HCT116 (cell line): ENCODE measurements around the gene ZBTB17. TPM values are rescaled to one million over a fixed set of nuclear protein-coding genes. Genes with fewer than 3 reads are reported as not detected.

Source experiments
- ATAC-seq: fragments of 200-7000 bp; cut with Tn5 transposase; 2 replicates; pipeline ENCODE4 v1.9.1; 2020; ENCODE audit warnings: mild to moderate bottlenecking, moderate library complexity
- BruUV-seq: library from RNA; stranded (reverse); fragments of 400-500 nt; replicated peaks from 2 replicates; lab custom pipeline; 2021; lab: Mats Ljungman, UMichigan
- CTCF ChIA-PET: fragments of 300-600 bp; sonication (Branson Sonifier 250); formaldehyde crosslinking; loops from one replicate; lab custom pipeline; 2021; ENCODE audit warnings: antibody characterized with exemption; lab: Charles Lee
- POLR2A ChIA-PET: fragments of 300-600, 350-600 bp; sonication (Branson Sonifier 250); formaldehyde crosslinking; loops from one replicate; lab custom pipeline; 2021; ENCODE audit warnings: antibody characterized with exemption; lab: Charles Lee
- RAD21 ChIA-PET, 2 experiments: fragments of 300-600 bp; sonication (Branson Sonifier 250); formaldehyde crosslinking; loops; one replicate each; lab custom pipeline; 2023; ENCODE audit warnings: low total read pairs in 2 of 2; ENCODE audit not compliant: uncharacterized antibody in 2 of 2, unreplicated experiment in 2 of 2, low non-redundant PET in 1 of 2; lab: Charles Lee
- DNase-seq: peaks from one replicate; pipeline ENCODE4 v3.0.0-alpha.2; 2010; ENCODE audit warnings: low read depth, low spot score
- H2AFZ ChIP-seq: fragments of 200-600 bp; shearing (Covaris generic), sonication (generic); 2 replicates; pipeline ENCODE4 v1.6.1; 2017; ENCODE audit warnings: low read depth, mixed run types, mixed read lengths, antibody characterized with exemption, low read length; ENCODE audit not compliant: poor library complexity, severe bottlenecking
- H3K27ac ChIP-seq: 2 replicates; pipeline ENCODE4 v1.5.1; 2012; ENCODE audit warnings: low read depth, low read length
- H3K27me3 ChIP-seq: fragments of 200-600 bp; sonication (generic); 2 replicates; pipeline ENCODE4 v1.6.1; 2016; ENCODE audit warnings: mixed run types, low read length, mixed read lengths; ENCODE audit not compliant: insufficient read depth
- H3K36me3 ChIP-seq, 2 experiments: fragments of 200-500 bp in 1 of 2; fragments of 200-600 bp in 1 of 2; sonication (Bioruptor generic) in 1 of 2; sonication (generic) in 1 of 2; 2 replicates each; pipeline versions ENCODE4 v1.5.1 to v1.6.1; 2014 to 2016; ENCODE audit warnings: low read length in 2 of 2, inconsistent platforms in 1 of 2, mixed read lengths in 1 of 2, mixed run types in 1 of 2; ENCODE audit not compliant: insufficient read depth in 2 of 2, control insufficient read depth in 1 of 2
- H3K4me1 ChIP-seq, 2 experiments: fragments of 200-600 bp in 1 of 2; sonication (generic) in 1 of 2; 2 replicates each; pipeline versions ENCODE4 v1.5.1 to v1.6.1; 2012 to 2017; ENCODE audit warnings: low read length in 2 of 2, inconsistent platforms in 1 of 2, mild to moderate bottlenecking in 1 of 2, mixed read lengths in 1 of 2, mixed run types in 1 of 2, moderate library complexity in 1 of 2; ENCODE audit not compliant: insufficient read depth in 2 of 2, control insufficient read depth in 1 of 2
- H3K4me2 ChIP-seq: fragments of 200-600 bp; sonication (generic); 2 replicates; pipeline ENCODE4 v1.6.1; 2017; ENCODE audit warnings: mixed run types, low read length, mixed read lengths
- H3K4me3 ChIP-seq, 2 experiments: fragments of 200-600 bp in 1 of 2; sonication (generic) in 1 of 2; replicated peaks in 1 of 2; 2 replicates each; pipeline ENCODE4 v1.5.1; 2011 to 2016; ENCODE audit warnings: low read length in 2 of 2, control low read depth in 1 of 2, low read depth in 1 of 2, mild to moderate bottlenecking in 1 of 2, mixed read lengths in 1 of 2, mixed run types in 1 of 2
- H3K79me2 ChIP-seq: fragments of 200-600 bp; sonication (generic); 2 replicates; pipeline ENCODE4 v1.6.1; 2017; ENCODE audit warnings: mild to moderate bottlenecking, mixed run types, low read length, moderate library complexity, mixed read lengths; ENCODE audit not compliant: insufficient read depth
- H3K9ac ChIP-seq: fragments of 200-600 bp; sonication (generic); 2 replicates; pipeline ENCODE4 v1.6.1; 2016; ENCODE audit warnings: low read length, mixed read lengths
- H3K9me2 ChIP-seq: fragments of 200-600 bp; sonication (generic), shearing (Covaris generic); 2 replicates; pipeline ENCODE4 v1.6.1; 2017; ENCODE audit warnings: mixed run types, mild to moderate bottlenecking, moderate library complexity; ENCODE audit not compliant: insufficient read depth
- H3K9me3 ChIP-seq, 2 experiments: fragments of 200-500 bp in 1 of 2; fragments of 200-600 bp in 1 of 2; sonication (Bioruptor generic) in 1 of 2; sonication (generic) in 1 of 2; 2 replicates each; pipeline ENCODE4 v1.6.1; 2014 to 2017; ENCODE audit warnings: low read length in 2 of 2, mixed read lengths in 2 of 2, inconsistent platforms in 1 of 2, low read depth in 1 of 2, mild to moderate bottlenecking in 1 of 2, mixed run types in 1 of 2, moderate library complexity in 1 of 2; ENCODE audit not compliant: control insufficient read depth in 1 of 2, insufficient read depth in 1 of 2
- H4K20me1 ChIP-seq: fragments of 200-600 bp; sonication (generic), shearing (Covaris generic); 2 replicates; pipeline ENCODE4 v1.6.1; 2017; ENCODE audit warnings: mixed run types, mild to moderate bottlenecking, moderate library complexity; ENCODE audit not compliant: insufficient read depth
- ATF3 ChIP-seq: IDR thresholded peaks from 2 replicates; pipeline ENCODE4 v1.6.1; 2012
- CBX3 ChIP-seq: IDR thresholded peaks from 2 replicates; pipeline ENCODE4 v1.6.1; 2012; ENCODE audit warnings: low read depth
- CEBPB ChIP-seq: IDR thresholded peaks from 2 replicates; pipeline ENCODE4 v1.6.1; 2012; ENCODE audit warnings: low read depth
- CTCF ChIP-seq, 3 experiments: fragments of 200-600 bp in 1 of 3; sonication (generic) in 1 of 3; IDR thresholded peaks in 2 of 3; conservative IDR thresholded peaks in 1 of 3; 2 replicates each; pipeline ENCODE4 v1.5.1; 2012 to 2017; ENCODE audit warnings: low read depth in 2 of 3, low read length in 2 of 3, antibody characterized with exemption in 1 of 3, borderline replicate concordance in 1 of 3, control low read depth in 1 of 3, mild to moderate bottlenecking in 1 of 3, mixed read lengths in 1 of 3, mixed run types in 1 of 3, moderate library complexity in 1 of 3; ENCODE audit not compliant: insufficient read depth in 1 of 3
- EGR1 ChIP-seq: IDR thresholded peaks from 2 replicates; pipeline ENCODE4 v1.6.1; 2012; ENCODE audit warnings: low read depth
- ELF1 ChIP-seq: IDR thresholded peaks from 2 replicates; pipeline ENCODE4 v1.6.1; 2012; ENCODE audit warnings: low read depth, borderline replicate concordance
- EZH2 ChIP-seq: fragments of 200-600 bp; sonication (generic); IDR thresholded peaks from 2 replicates; pipeline ENCODE4 v1.6.1; 2017; ENCODE audit warnings: antibody characterized with exemption, mixed run types
- EZH2phosphoT487 ChIP-seq: fragments of 200-600 bp; IDR thresholded peaks from 2 replicates; pipeline ENCODE4 v1.6.1; 2018; ENCODE audit warnings: antibody characterized with exemption, borderline replicate concordance
- FOSL1 ChIP-seq: IDR thresholded peaks from 2 replicates; pipeline ENCODE4 v1.6.1; 2012; ENCODE audit warnings: low read depth
- MAX ChIP-seq: IDR thresholded peaks from 2 replicates; pipeline ENCODE4 v1.6.1; 2012
- POLR2A ChIP-seq: IDR thresholded peaks from 2 replicates; pipeline ENCODE4 v1.7.0; 2011; ENCODE audit warnings: borderline replicate concordance; ENCODE audit not compliant: insufficient read depth, insufficient read length; ENCODE audit errors: extremely low read depth
- POLR2AphosphoS5 ChIP-seq: IDR thresholded peaks from 2 replicates; pipeline ENCODE4 v1.6.1; 2011; ENCODE audit warnings: mild to moderate bottlenecking, low read depth, low read length, moderate library complexity
- RAD21 ChIP-seq: IDR thresholded peaks from 2 replicates; pipeline ENCODE4 v1.6.1; 2012; ENCODE audit warnings: low read depth, mild to moderate bottlenecking
- REST ChIP-seq: IDR thresholded peaks from 2 replicates; pipeline ENCODE4 v1.6.1; 2012; ENCODE audit warnings: low read depth
- SIN3A ChIP-seq: IDR thresholded peaks from 2 replicates; pipeline ENCODE4 v1.6.1; 2012; ENCODE audit warnings: low read depth
- SRF ChIP-seq: IDR thresholded peaks from 2 replicates; pipeline ENCODE4 v1.6.1; 2012; ENCODE audit warnings: low read depth
- YY1 ChIP-seq: IDR thresholded peaks from 2 replicates; pipeline ENCODE4 v1.6.1; 2011; ENCODE audit warnings: low read length, low read depth, moderate library complexity, mild to moderate bottlenecking; ENCODE audit not compliant: insufficient replicate concordance; ENCODE audit errors: extremely low read depth
- ZFX ChIP-seq: fragments of 450-650 bp; IDR thresholded peaks from 2 replicates; pipeline ENCODE4 v1.6.1; 2017
- intact Hi-C: fragments of 100-400 bp; cut with micrococcal nuclease; formaldehyde crosslinking; loops from 2 replicates; pipeline ENCODE4 v1.10.0; 2022
- total RNA-seq: library from RNA; stranded (reverse); gene quantifications from one replicate; pipeline ENCODE4 v1.2.1, GENCODE V29; 2021; ENCODE audit not compliant: unreplicated experiment

ZBTB17 gene
- total RNA-seq, 1 experiment from 2014 or later = 31.6 TPM

DNA sequence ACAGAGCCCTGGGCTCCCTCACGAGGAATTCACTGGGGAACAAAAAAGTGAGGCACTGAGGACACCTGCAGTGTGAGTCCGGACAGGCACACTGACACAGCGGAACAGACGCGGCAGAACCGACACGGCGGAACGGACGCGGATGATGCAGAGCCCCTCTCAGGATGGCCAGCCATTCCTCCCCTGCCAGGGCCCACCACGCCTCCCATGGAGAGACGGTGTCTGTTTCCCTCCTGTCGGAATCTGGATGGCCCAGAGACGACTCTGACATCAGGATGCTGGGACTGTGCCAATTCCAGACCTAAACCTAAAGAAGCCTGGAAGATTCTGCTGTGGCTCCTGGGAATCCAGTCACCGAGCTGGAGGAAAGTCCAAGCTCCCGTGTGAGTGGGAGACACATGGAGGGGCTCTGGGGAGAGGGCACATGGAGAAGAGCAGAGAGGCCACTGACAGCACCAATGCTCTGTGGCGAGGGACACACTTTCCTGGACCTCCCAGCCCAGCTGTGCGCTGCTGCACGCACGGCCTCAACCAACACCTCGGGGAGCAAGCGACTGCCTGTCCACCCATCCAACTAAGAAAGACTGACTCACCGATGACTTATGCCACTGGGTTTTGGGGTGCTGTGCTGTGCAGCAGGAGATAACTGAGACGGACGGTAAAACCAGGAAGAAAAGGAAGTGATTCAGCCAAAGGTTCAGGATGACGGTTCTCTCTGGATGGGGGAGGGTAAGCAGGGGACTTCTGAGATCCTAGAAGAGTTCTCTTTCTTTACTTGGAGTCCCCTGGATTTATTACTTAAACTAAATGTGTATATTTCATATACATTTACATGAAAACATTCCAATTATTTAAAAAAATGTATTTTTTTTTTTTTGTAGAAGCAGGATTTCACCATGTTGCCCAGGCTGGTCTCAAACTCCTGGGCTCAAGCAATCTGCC lies 23.3 kb downstream of the ZBTB17 start:
- H3K4me2 ChIP-seq = peak overlapping the region; percentile 78
- no peaks in the 10 kb centered on the region for H3K9me3 ChIP-seq
- H3K79me2 ChIP-seq = peaks cover 38% of the 10 kb centered on the region; the same call in 1 of the 2 replicates
- H3K9ac ChIP-seq = peak overlapping the region; percentile 40
- ATAC-seq = peak; percentile 45
- BruUV-seq = no TSS peak
- no peaks in the 10 kb centered on the region for H4K20me1 ChIP-seq
- 0 out of 2 replicates have a peak overlapping the region, but pooled peaks have one; percentile 10 for H3K27ac ChIP-seq
- peaks cover 33 to 68% of the 10 kb centered on the region in 2 experiments for H3K4me1 ChIP-seq
- ChIA-PET CTCF (no interaction called here), RAD21 (no interaction called here), POLR2A (interaction anchor here (0.9 kb wide), 1 partner anchor 192 kb away, joined by 4 read pairs; no protein-coding TSS in a partner anchor)
- peaks cover 0 to 3% of the 10 kb centered on the region in 2 experiments; a peak in 1 of 4 replicates for H3K36me3 ChIP-seq
- no peaks in the 10 kb centered on the region for H3K9me2 ChIP-seq
- H3K4me3 ChIP-seq = peak overlapping the region in 1 of 2 experiments; percentile 39; a peak in 2 of 4 replicates
- intact Hi-C loops = no loop called here
- H3K27me3 ChIP-seq = no peaks in the 10 kb centered on the region
- H2AFZ ChIP-seq = no peak overlapping the region
- peak; percentile 38 for DNase-seq
- TF ChIP-seq ATF3 = no peak
- peak; percentile 94 for TF ChIP-seq FOSL1
- TF ChIP-seq YY1 = no peak
- TF ChIP-seq ELF1 = no peak; the same call in 1 of the 2 replicates
- TF ChIP-seq MAX = peak; percentile 69
- TF ChIP-seq ZFX = no peak
- no peak for TF ChIP-seq REST
- TF ChIP-seq EZH2 = no peak
- no peak for TF ChIP-seq EZH2phosphoT487
- TF ChIP-seq EGR1 = no peak
- no peak for TF ChIP-seq CTCF (IDR thresholded peaks at IDR 0.05 in 2 of 3, conservative IDR thresholded peaks at IDR 0.05 in 1 of 3; ENCODE audit: borderline replicate concordance in 1 of 3, insufficient read depth in 1 of 3, low read depth in 2 of 3, low read length in 2 of 3)
- TF ChIP-seq CBX3 = peak; percentile 59
- peak; percentile 45; the same call in 1 of the 2 replicates for TF ChIP-seq POLR2AphosphoS5
- TF ChIP-seq POLR2A = no peak
- peak; percentile 59; the same call in 1 of the 2 replicates for TF ChIP-seq SRF
- TF ChIP-seq CEBPB = no peak
- no peak; the same call in 1 of the 2 replicates for TF ChIP-seq SIN3A
- peak; percentile 25; the same call in 1 of the 2 replicates for TF ChIP-seq RAD21
